ENCODE results near the gene SNRPB.

Gene SNRPB

DNA sequence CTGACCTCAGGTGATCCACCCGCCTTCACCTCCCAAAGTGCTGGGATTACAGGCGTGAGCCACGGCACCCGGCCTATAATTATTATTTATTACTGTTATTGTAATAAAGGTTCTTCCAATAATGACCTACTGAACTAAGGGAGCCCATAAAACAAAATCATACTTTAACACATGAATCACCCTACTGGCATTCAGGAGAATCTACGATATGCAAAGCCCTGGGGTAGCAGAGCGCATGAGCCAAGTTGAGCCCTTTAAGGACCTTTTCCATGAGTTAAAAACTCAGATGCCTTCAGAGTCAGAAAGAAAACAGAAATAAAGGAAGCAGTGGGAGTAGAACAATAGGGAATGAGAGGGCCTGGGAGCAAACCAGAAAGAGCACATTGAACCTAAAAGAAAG, 41.5 kb downstream of the SNRPB start:
- DNase-seq (ENCODE audit: low read depth), result no peak

DNA sequence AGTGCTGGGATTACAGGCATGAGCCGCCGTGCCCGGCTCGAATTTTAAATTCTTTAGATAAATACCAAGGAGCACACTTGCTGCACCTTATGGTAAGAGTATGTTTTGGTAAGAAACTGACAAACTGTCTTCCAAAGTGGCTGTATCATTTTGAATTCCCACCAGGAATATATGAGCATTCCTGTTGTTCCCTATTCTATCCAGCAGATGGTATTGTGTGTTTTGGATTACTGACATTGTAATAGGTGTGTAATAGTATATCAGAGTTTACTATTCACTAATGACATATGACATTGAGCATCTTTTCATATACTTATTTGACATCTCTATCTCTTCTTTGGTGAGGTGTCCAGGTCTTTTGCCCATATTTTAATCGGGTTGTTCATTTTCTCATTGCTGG, 49.3 kb downstream of the SNRPB start:
- DNase-seq (ENCODE audit: low read depth), result no peak

GRCh38 chr20:2420510-2420909, 50.1 kb downstream of the SNRPB start:
- DNase-seq (ENCODE audit: low read depth), result no peak

- no peak for DNase-seq (ENCODE audit: low read depth)
Measured at GRCh38 chr20:2418388-2418787, 52.2 kb downstream of the SNRPB start.

DNA sequence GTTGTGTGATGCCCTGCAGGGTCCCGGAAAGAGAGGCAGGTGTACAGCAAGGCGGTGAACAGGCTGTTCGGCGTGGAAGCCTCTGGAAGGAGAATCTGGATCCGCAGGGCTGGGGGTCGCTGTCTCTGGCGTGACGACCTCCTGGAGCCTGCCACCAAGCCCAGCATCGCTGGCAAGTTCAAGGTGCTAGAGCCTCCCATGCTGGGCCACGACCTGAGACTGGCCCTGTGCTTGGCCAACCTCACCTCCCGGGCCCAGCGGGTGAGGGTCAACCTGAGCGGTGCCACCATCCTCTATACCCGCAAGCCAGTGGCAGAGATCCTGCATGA, 53.4 kb downstream of the SNRPB start:
- DNase-seq (ENCODE audit: low read depth), result no peak

- DNase-seq (ENCODE audit: low read depth), result no peak
Measured at GRCh38 chr20:2416541-2417212, 53.9 kb downstream of the SNRPB start.
